GM10248 (cell line): ENCODE data around the gene TMEM120B.

Source experiments
- CTCF ChIA-PET: fragments of 300-600 bp; sonication (Branson Sonifier 250); formaldehyde crosslinking; extraction: SDS; loops from one replicate; lab custom pipeline; 2021; ENCODE audit warnings: antibody characterized with exemption; lab: Yijun Ruan, JAX
- POLR2A ChIA-PET: fragments of 350-650 bp; sonication (Branson Sonifier 250); formaldehyde crosslinking; extraction: SDS; loops from one replicate; lab custom pipeline; 2020; ENCODE audit warnings: antibody characterized with exemption; lab: Yijun Ruan, JAX
- DNase-seq: peaks from one replicate; pipeline ENCODE4 v3.0.0; 2012; ENCODE audit errors: extremely low spot score
- TF ChIP-seq, protein P1 (sequence below): IDR thresholded peaks from 2 replicates; pipeline ENCODE4 v1.5.1; 2012; ENCODE audit warnings: mild to moderate bottlenecking, low read depth; ENCODE audit errors: extremely low read depth, missing control alignments, control extremely low read depth

The TMEM120B gene

DNA sequence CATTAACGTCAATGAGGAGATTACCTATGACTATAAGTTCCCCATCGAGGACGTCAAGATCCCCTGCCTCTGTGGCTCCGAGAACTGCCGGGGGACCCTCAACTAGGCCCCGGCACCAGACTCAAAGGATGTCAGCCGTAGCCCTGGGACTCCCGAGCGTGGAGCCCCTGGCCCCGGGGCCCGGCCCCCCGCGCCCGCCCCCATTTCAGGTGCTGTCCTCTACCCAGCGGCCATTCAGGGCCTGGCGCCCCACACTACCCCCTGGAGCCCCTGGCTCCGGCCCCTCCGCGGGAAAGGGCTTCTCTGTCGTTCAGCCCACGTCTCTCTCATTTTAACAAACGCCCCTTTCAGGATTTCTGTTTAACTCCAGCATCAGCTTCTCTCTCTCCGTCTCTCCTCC is 117.6 kb downstream of the TMEM120B start:
- TF ChIP-seq, protein P1, sequence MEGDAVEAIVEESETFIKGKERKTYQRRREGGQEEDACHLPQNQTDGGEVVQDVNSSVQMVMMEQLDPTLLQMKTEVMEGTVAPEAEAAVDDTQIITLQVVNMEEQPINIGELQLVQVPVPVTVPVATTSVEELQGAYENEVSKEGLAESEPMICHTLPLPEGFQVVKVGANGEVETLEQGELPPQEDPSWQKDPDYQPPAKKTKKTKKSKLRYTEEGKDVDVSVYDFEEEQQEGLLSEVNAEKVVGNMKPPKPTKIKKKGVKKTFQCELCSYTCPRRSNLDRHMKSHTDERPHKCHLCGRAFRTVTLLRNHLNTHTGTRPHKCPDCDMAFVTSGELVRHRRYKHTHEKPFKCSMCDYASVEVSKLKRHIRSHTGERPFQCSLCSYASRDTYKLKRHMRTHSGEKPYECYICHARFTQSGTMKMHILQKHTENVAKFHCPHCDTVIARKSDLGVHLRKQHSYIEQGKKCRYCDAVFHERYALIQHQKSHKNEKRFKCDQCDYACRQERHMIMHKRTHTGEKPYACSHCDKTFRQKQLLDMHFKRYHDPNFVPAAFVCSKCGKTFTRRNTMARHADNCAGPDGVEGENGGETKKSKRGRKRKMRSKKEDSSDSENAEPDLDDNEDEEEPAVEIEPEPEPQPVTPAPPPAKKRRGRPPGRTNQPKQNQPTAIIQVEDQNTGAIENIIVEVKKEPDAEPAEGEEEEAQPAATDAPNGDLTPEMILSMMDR = no peak
- CTCF ChIA-PET = interaction anchor here (4.0 kb wide), 1 partner anchor 35 kb away, joined by 16 read pairs; no protein-coding TSS in a partner anchor
- DNase-seq = no peak
- POLR2A ChIA-PET = no interaction called here

DNA sequence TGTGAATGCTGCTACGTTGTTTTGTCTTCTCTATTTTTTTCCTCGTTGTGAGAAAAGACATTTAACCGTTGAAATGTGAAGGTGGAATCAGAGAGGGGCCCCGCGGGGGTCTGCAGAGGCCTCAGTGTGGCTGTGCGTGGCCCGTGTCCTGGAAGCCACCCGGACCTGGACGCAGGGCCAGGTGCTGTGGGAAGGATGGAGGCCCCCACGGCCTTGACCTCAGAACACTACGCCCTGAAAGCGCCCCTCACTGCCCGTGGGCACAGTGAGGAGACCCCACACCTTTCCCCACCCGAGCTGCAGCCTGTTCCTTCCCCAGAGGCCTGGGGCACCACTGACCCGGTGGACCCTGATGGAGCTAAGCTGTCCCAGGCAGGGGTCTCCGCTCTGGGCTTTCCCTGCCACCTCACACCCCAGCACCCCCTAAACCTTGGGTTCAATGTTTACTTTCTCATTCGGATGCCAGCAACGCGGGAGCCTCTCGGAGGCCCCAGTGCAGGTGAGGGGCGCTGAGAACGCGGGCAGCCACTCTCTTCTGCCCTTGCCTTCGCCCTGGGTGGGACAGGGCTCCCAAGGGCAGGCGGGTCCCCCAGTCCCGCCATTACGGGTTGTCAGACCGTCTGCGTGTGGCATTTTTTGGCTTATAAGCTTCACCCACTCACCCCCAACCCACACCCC is 118.2 kb downstream of the TMEM120B start:
- no peak for DNase-seq
- ChIA-PET CTCF (interaction anchor here (0.7 kb wide), 1 partner anchor 36 kb away, joined by 3 read pairs; no protein-coding TSS in a partner anchor), POLR2A (no interaction called here)
- TF ChIP-seq, protein P1 = no peak
